Measurements from ENCODE around the gene IL1B.

DNA sequence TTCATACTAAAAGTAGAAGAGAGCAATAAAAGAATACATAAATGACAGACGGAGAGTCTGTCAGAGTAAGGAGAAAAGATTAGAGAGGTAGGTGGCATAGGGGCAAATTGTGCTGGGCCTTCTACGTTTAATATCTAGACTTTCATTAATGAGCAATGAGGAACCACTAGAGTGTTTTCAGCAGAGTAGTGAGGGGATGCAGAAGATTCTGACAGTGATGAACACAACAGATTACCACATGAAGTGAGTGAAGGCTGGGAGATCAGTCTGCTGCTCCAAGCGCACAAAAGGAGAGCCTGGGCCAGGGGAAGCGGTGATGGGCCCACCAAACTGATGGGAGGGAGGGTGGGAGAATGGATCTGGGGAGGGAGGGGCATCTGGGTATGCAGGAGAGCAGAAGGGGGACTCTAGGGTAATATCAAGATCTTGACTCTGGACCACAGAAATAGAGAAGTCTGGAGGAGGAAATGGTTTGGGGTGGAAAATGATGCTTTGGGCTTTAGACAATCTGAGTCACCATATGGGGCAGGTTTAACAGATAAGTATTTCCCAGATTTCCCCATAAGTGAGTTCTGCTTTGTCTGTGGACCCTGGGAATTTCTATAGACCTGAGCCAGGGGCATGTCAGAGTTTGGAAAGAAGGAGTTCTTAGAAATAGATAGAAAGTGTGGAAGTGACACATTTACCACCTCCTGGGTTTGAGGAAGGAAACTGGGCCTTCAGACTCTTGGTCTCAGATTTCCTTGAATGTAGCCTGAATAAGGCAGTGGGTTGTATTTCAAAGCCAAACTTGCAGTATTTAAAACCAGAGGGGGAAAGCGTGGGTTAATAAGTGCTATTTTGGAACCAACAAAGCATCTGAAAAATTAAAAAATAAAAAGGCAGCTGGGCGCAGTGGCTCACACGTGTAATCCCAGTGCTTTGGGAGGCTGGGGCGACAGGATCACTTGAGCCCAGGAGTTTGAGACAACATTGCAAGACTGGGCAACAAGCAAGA is 37.3 kb downstream of the IL1B start:
- TF ChIP-seq POLR2AphosphoS5 (IDR thresholded peaks at IDR 0.05): no peak
- TF ChIP-seq, protein P1, sequence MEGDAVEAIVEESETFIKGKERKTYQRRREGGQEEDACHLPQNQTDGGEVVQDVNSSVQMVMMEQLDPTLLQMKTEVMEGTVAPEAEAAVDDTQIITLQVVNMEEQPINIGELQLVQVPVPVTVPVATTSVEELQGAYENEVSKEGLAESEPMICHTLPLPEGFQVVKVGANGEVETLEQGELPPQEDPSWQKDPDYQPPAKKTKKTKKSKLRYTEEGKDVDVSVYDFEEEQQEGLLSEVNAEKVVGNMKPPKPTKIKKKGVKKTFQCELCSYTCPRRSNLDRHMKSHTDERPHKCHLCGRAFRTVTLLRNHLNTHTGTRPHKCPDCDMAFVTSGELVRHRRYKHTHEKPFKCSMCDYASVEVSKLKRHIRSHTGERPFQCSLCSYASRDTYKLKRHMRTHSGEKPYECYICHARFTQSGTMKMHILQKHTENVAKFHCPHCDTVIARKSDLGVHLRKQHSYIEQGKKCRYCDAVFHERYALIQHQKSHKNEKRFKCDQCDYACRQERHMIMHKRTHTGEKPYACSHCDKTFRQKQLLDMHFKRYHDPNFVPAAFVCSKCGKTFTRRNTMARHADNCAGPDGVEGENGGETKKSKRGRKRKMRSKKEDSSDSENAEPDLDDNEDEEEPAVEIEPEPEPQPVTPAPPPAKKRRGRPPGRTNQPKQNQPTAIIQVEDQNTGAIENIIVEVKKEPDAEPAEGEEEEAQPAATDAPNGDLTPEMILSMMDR (IDR thresholded peaks at IDR 0.05): no peak
- TF ChIP-seq EP300 (IDR thresholded peaks at IDR 0.05): no peak
- no peak for TF ChIP-seq POLR2A (IDR thresholded peaks at IDR 0.05; ENCODE audit: low read depth)

All from esophagus muscularis mucosa (tissue), 4 donors.